Activated CD4-positive, alpha-beta T cell treated with anti-CD3 and anti-CD28 coated beads for 1 hour (primary cell): ENCODE results near the gene C6orf136.
"Not testable (repeated sequence)": the region's sequence is repeated elsewhere in the genome, so short reads cannot be mapped to it uniquely, and the experiment has no call there.

Source experiments
- DNase-seq: peaks from one replicate; pipeline ENCODE4 v3.0.0-alpha.2; 2020

Gene C6orf136

GRCh38 chr6:30664994-30665767 lies 18.2 kb downstream of the C6orf136 start:
- DNase-seq, result no peak

GRCh38 chr6:30666300-30666699 lies 19.4 kb downstream of the C6orf136 start:
- DNase-seq, result not testable (repeated sequence)

GRCh38 chr6:30670760-30671527 lies 24.0 kb downstream of the C6orf136 start:
- no peak for DNase-seq

- peak; percentile 78 for DNase-seq
These were observed 25.7 kb downstream of the C6orf136 start, which contains the start of gene DHX16 for GRCh38 chr6:30672445-30673253. DHX16 (minus strand) TSS chr6:30673006; CDS start chr6:30672841, 165 bp downstream.

- no peak for DNase-seq
These were observed 29.8 kb downstream of the C6orf136 start for GRCh38 chr6:30676660-30677285.

- peak; percentile 91 for DNase-seq
These were observed 32.2 kb downstream of the C6orf136 start for GRCh38 chr6:30678964-30679726.

- DNase-seq, result no peak
These were observed 33.0 kb downstream of the C6orf136 start for GRCh38 chr6:30679765-30680535.

- DNase-seq, result no peak
These were observed 34.8 kb downstream of the C6orf136 start for GRCh38 chr6:30681766-30682142.

GRCh38 chr6:30682143-30683117 lies 35.5 kb downstream of the C6orf136 start:
- peak; percentile 76 for DNase-seq

- no peak for DNase-seq
These were observed 36.4 kb downstream of the C6orf136 start for GRCh38 chr6:30683183-30683979.

GRCh38 chr6:30683980-30684338 lies 37.0 kb downstream of the C6orf136 start:
- DNase-seq, result no peak

- DNase-seq, result no peak
These were observed 37.6 kb downstream of the C6orf136 start for GRCh38 chr6:30684386-30685156.

- no peak for DNase-seq
These were observed 38.5 kb downstream of the C6orf136 start for GRCh38 chr6:30685157-30686008.

GRCh38 chr6:30686009-30686907 lies 39.3 kb downstream of the C6orf136 start, which contains the start of gene PPP1R18:
PPP1R18 (minus strand) TSS chr6:30686645; CDS start chr6:30686018, 627 bp downstream.
- DNase-seq, result peak; percentile 74

- DNase-seq, result peak; percentile 59
These were observed 40.1 kb downstream of the C6orf136 start for GRCh38 chr6:30686908-30687658.
